ENCODE measurements around the gene PIGP.
"Not testable (repeated sequence)": the region's sequence is repeated elsewhere in the genome, so short reads cannot be mapped to it uniquely, and the experiment has no call there.

Gene PIGP

GRCh38 chr21:37072988-37073416 lies at the start of gene PIGP, which contains the start of gene TTC3:
Gene PIGP, minus strand, starts transcription at chr21:37073071. Its CDS starts 556 bp downstream, at chr21:37072515.
Gene TTC3, plus strand, starts transcription at chr21:37073254. Its CDS starts 14,004 bp downstream, at chr21:37087258.
- DNase-seq = peak; percentile 93

- DNase-seq = no peak
Observed at GRCh38 chr21:37119421-37120218, 46.7 kb upstream of the PIGP start.

DNA sequence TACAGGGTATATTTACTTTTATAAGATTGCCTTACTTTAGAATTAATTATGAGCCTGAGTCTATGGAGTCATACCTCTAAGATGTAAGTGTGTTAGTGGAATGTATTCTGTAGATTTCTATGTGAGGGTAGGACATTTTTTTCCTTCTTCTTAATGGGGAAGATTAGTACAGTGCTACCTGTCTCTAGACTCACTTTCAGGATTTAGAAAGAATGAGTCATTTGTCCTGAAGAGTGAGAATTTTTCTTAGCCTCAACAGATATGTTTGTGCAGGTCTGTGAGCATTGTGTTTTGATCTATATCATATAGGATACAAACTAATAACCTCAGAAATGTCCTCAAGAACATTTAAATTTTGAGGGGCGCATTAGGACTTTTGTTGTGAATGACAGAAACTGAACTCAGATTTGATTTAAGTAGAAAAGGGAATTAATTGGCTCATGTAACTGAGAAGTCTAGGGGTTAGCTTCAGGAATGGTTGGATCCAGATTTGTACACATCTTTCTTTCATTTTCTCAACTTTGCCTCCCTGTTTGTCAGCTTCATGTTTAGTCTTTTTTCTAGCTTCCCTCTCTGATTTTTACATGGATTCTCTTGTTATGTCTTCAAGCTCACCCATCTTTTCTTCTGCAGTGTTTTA lies 45.4 kb upstream of the PIGP start:
- DNase-seq = no peak

GRCh38 chr21:37117204-37117603 lies 44.3 kb upstream of the PIGP start:
- no peak for DNase-seq

DNA sequence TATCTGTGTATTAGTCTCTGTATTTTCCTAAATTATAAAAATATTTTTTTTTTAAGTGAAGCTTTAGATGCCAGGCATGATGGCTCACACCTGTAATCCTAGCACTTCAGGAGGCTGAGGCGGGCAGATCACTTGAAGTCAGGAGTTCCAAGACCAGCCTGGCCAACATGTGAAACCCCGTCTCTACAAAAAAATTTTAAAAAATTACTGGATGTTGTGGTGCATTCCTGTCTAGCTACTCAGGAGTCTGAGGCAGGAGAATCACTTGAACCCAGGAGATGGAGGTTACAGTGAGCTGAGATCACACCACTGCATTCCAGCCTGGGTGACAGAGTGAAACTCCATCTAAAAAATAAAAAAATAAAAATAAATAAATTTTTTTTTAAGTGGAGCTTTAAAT lies 43.6 kb upstream of the PIGP start:
- DNase-seq = not testable (repeated sequence)

GRCh38 chr21:37114301-37114700 lies 41.4 kb upstream of the PIGP start:
- not testable (repeated sequence) for DNase-seq

- DNase-seq = not testable (repeated sequence)
Observed at GRCh38 chr21:37111029-37111428, 38.2 kb upstream of the PIGP start.

GRCh38 chr21:37106998-37107397 lies 34.1 kb upstream of the PIGP start:
- no peak for DNase-seq

- not testable (repeated sequence) for DNase-seq
Observed at GRCh38 chr21:37102746-37103145, 29.9 kb upstream of the PIGP start.

- DNase-seq = no peak
Observed at GRCh38 chr21:37101384-37101783, 28.5 kb upstream of the PIGP start.

DNA sequence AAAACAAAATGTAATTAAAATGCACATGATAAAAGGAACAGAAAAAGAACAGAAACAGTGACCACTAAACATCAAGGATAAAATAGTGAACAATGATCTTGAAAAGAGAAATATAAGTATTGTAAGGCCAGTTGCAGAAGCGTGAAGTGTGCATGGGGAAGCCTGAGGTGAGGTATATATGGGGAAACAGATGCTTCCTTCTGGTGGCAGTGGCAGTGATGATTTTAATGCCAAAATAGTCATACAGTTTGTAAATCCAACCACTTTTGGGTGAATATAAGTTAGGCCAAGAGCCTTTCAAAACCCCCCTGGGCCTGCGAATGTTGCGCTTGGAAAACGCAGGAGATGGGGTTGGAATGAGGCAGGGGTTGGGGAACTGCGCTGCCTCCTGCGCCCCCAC lies 27.4 kb upstream of the PIGP start:
- no peak for DNase-seq

DNA sequence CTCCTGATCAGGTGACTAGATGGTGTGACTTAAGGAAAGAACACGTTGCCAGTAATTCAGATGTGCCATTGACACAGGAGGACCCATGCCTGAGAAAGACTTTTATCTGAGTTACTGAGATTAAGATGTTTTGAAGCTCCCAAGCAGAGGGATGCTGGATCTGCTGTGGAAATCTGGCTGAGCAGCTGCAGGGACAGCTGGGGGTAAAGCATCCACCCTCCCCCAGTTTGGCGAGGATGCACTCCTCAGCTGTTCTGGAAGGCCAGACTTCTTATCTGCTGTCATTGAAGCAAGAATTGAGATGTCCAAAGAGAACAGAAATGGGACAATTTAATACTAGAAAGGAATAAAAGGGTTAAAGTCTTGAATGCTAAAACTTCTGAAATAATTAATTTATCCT lies 25.9 kb upstream of the PIGP start:
- DNase-seq = no peak

DNA sequence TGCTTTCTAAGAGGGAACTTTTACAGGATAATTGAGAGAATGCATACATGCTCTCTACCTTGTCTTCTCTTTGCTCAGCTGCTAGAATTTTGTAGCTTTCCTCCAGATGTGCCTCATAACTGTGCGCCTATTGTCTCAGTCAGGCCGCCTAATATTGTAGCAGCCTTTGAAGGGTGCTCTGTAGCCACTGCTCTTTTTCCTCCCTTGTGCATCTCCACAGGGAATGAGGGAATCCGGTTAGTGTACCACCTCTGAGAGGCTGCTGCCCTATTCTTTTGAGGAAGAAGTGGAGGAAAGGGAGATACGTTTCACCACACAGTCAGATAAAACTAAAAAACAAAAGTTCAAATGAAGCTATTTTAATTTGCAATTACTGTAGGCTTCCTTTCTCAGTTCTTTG lies 22.9 kb upstream of the PIGP start:
- no peak for DNase-seq

GRCh38 chr21:37093977-37094376 lies 21.1 kb upstream of the PIGP start:
- DNase-seq = no peak

- no peak for DNase-seq
Observed at GRCh38 chr21:37088186-37088735, 15.4 kb upstream of the PIGP start.

DNA sequence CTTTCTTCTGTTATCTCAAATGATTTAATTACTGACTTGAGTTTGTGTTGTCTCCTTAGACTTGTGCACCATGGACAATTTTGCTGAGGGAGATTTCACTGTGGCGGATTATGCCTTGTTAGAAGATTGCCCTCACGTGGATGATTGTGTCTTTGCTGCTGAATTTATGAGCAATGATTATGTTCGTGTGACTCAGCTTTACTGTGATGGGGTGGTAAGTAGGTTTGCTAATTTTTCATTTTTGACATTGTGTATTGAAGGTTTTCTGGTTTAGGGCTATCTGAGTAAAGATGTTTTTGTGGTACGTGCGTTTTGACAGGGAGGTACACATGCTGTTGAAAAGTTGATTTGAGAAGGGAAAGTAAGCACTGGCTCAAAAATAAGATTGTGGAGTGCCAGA lies 14.3 kb upstream of the PIGP start:
- DNase-seq = no peak

GRCh38 chr21:37085726-37086125 lies 12.9 kb upstream of the PIGP start:
- DNase-seq = no peak

DNA sequence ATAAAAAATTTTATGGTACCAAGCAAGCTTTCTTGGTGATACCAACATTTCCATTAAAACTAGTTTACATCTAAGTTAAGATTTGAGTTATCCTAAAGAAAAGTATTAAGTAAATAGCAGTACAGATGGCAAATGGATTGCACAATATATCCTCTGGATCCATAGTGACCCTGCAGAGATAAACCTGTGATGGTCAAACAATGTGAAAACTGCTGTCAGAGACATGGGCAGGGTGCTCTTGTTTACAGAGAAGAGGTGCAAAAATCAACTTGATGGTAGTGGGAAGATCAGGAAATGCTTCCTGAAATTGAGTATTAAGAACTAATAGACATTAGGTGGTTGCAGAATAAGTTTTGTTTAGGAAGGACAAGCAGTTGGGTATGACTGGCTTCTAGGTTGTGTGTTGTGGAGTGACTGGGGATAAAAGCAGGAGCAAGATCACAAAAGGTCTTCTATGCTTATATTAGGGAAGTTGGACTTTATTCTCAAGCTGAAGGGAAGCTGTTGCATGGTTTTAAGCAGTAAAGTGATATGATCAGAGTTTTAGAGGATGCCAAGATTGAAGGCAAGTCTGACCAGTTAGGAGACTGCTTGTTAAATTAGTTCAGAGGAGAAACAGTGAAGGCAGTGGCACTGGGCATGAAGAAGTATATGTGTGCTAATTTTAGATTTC lies 10.1 kb upstream of the PIGP start:
- no peak for DNase-seq

GRCh38 chr21:37082375-37082774 lies 9.5 kb upstream of the PIGP start:
- no peak for DNase-seq

- no peak for DNase-seq
Observed at GRCh38 chr21:37079211-37079824, 6.4 kb upstream of the PIGP start.

DNA sequence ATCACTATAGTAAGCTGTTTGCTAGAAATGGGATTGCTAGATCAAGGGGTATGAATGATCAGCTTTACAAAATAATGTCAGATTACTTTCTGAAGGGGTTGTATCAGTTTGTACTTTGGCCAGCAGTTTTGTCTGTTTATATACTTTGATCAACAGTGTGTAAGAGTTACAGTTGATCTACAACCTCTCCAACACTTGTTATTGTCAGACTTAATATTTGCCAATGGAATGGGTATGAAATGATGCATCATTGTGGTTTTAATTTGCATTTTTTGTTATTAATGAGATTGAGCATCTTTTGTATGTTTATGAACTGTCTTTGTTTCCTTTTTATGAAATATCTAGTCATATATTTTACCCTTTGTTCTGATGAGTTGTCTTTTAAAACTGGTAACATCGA lies 4.5 kb upstream of the PIGP start:
- no peak for DNase-seq

DNA sequence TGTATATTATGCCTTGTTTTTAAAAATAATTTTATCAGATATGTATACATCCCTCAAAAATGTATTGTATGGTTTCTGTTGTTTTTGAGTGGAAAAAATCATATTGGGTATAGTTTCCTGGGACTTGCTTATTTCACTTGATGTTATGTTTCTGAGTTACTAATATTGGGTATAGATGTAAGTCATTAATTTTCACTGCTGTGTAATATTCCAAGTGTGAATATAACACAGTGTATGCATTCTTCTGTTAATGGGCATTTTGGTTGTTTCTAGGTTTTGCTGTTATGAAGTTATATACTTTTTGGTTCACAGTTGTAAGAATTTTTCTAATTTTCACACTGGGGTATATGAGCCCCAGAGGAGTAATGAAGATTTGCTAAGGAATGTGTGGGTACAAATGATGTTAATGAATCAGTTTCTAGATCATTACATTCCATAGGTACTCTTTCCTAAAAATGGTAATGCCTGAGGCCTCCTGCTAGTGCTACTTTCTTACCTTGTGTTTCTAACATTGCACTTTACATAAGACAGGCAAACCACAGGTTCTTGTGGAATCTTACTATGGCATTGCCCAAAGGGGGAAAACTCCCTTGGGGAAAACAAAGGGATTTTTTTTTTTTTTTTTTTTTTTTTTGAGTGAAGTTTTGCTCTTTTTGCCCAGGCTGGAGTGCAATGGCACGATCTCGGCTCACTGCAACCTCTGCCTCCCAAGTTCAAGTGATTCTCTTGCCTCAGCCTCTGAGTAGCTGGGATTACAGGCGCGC lies 3.4 kb upstream of the PIGP start:
- DNase-seq = no peak

All from GOT3 (cell line).